Natural killer cell (primary cell): ENCODE data around the gene MYLK. TPM values are rescaled to one million over a fixed set of nuclear protein-coding genes. Genes with fewer than 3 reads are reported as not detected.

Experiments
- ATAC-seq, 3 donors: fragments of 150-1000 bp in 2 of 3; fragments of 200-7000 bp in 1 of 3; cut with Tn5 transposase; 1 replicate in 1 of 3; 2 replicates in 2 of 3; pipeline ENCODE4 v1.10.0; 2021; ENCODE audit warnings: mild to moderate bottlenecking in 2 of 3, moderate library complexity in 2 of 3
- DNase-seq, 2 donors: peaks; one replicate each; pipeline versions ENCODE4 v3.0.0 to v3.0.0-alpha.2; 2013 to 2021; ENCODE audit warnings: mixed read lengths in 1 of 2
- H3K27ac ChIP-seq: one replicate; pipeline ENCODE4 v1.5.1; 2013; ENCODE audit warnings: mild to moderate bottlenecking, low read length
- H3K27me3 ChIP-seq: one replicate; pipeline ENCODE4 v1.6.1; 2013; ENCODE audit warnings: low read length; ENCODE audit not compliant: control insufficient read depth, insufficient read depth
- H3K36me3 ChIP-seq: one replicate; pipeline ENCODE4 v1.6.1; 2013; ENCODE audit warnings: low read length; ENCODE audit not compliant: control insufficient read depth, insufficient read depth
- H3K4me1 ChIP-seq: one replicate; pipeline ENCODE4 v1.6.1; 2013; ENCODE audit warnings: low read length; ENCODE audit not compliant: control insufficient read depth, insufficient read depth
- H3K4me3 ChIP-seq: one replicate; pipeline ENCODE4 v1.5.1; 2013; ENCODE audit warnings: low read length
- H3K9me3 ChIP-seq: one replicate; pipeline ENCODE4 v1.6.1; 2013; ENCODE audit warnings: low read length; ENCODE audit not compliant: control insufficient read depth, insufficient read depth
- H3K27ac Mint-ChIP-seq, 2 donors: one replicate each; pipeline ENCODE4 v1.8.0; 2022; ENCODE audit warnings: mild to moderate bottlenecking in 2 of 2, mixed read lengths in 2 of 2, moderate library complexity in 1 of 2
- H3K27me3 Mint-ChIP-seq, 2 donors: one replicate each; pipeline ENCODE4 v1.8.0; 2022; ENCODE audit warnings: low read depth in 2 of 2, mixed read lengths in 2 of 2
- H3K36me3 Mint-ChIP-seq: one replicate; pipeline ENCODE4 v1.8.0; 2022; ENCODE audit warnings: mixed read lengths
- H3K4me1 Mint-ChIP-seq, 2 donors: one replicate each; pipeline ENCODE4 v1.8.0; 2022; ENCODE audit warnings: mixed read lengths in 2 of 2
- H3K4me3 Mint-ChIP-seq: one replicate; pipeline ENCODE4 v1.8.0; 2022; ENCODE audit warnings: mild to moderate bottlenecking, moderate library complexity, mixed read lengths
- H3K9me3 Mint-ChIP-seq, 2 donors: one replicate each; pipeline ENCODE4 v1.8.0; 2022; ENCODE audit warnings: mixed read lengths in 2 of 2
- CTCF ChIP-seq: fragments of 200-600 bp; IDR thresholded peaks from one replicate; pipeline ENCODE4 v1.8.0; 2022; ENCODE audit warnings: antibody characterized with exemption
- WGBS: methylation state at CpG from one replicate; pipeline ENCODE4 v1.1.7; 2013; ENCODE audit warnings: missing lambda C conversion rate; ENCODE audit not compliant: insufficient coverage; 5-methylcytosine and 5-hydroxymethylcytosine counted together
- intact Hi-C: fragments of 100-400 bp; cut with micrococcal nuclease; formaldehyde crosslinking; loops from one replicate; pipeline ENCODE4 v1.14.2; 2022
- total RNA-seq, 4 donors: library from RNA; stranded (reverse); fragments of 120-200 nt in 1 of 4; gene quantifications; one replicate each; pipeline versions ENCODE4 v1.2.3 to v1.2.4, GENCODE V29; 2013 to 2022

MYLK gene
- total RNA-seq, 3 donors from 2014 or later (not counting 1 experiment from before 2014, with no cell fraction given) = 0.39 to 5.4 (median 3.4) TPM

- peaks cover 5 to 23% of the 10 kb centered on the region in 2 donors for H3K4me1 Mint-ChIP-seq
- Histone ChIP-seq H3K9me3 (no peaks in the 10 kb centered on the region), H3K27ac (no peak overlapping the region), H3K4me1 (no peaks in the 10 kb centered on the region), H3K36me3 (peaks cover 7% of the 10 kb centered on the region), H3K4me3 (no peak overlapping the region), H3K27me3 (no peaks in the 10 kb centered on the region)
- H3K36me3 Mint-ChIP-seq = no peaks in the 10 kb centered on the region
- H3K27ac Mint-ChIP-seq = no peak overlapping the region
- H3K27me3 Mint-ChIP-seq = no peaks in the 10 kb centered on the region
- WGBS = no CpG with 5 or more reads among the region's 1 CpG
- intact Hi-C loops = no loop called here
- no peak for TF ChIP-seq CTCF
- DNase-seq = no peak
- no peak for ATAC-seq
- no peak overlapping the region for H3K4me3 Mint-ChIP-seq
- H3K9me3 Mint-ChIP-seq = no peaks in the 10 kb centered on the region
Measured at GRCh38 chr3:123562547-123562946, 321.6 kb downstream of the MYLK start.

- no peak for TF ChIP-seq CTCF
- no peak overlapping the region for H3K4me3 ChIP-seq
- Mint-ChIP-seq H3K27me3 (no peaks in the 10 kb centered on the region), H3K27ac (no peak overlapping the region), H3K4me1 (peaks cover 5 to 23% of the 10 kb centered on the region in 2 donors), H3K9me3 (no peaks in the 10 kb centered on the region), H3K4me3 (no peak overlapping the region), H3K36me3 (no peaks in the 10 kb centered on the region)
- intact Hi-C loops = no loop called here
- no peaks in the 10 kb centered on the region for H3K27me3 ChIP-seq
- no peak overlapping the region for H3K27ac ChIP-seq
- peaks cover 6% of the 10 kb centered on the region for H3K36me3 ChIP-seq
- ATAC-seq (no peak), DNase-seq (no peak)
- WGBS = 100% methylated on average over 2 of the region's 2 CpGs
- no peaks in the 10 kb centered on the region for H3K4me1 ChIP-seq
- no peaks in the 10 kb centered on the region for H3K9me3 ChIP-seq
Measured at GRCh38 chr3:123561188-123561587, 322.9 kb downstream of the MYLK start.

Other genes with a start within 250 kb of the MYLK start
- 10 to 100 TPM; 34.7 to 38.5 (median 37.8) TPM for gene CCDC14, start 76.9 kb upstream of the MYLK start, total RNA-seq
- not detected for gene ROPN1, start 107.8 kb upstream of the MYLK start, total RNA-seq
- 1 to 10 TPM; 1.5 to 4.2 (median 2.3) TPM for gene KALRN, start 149.0 kb upstream of the MYLK start, total RNA-seq